DMS153 treated with DMSO at 0.1 percent for 48 hours (cell line): Measurements from ENCODE around the gene ARL4D.
"Not testable (repeated sequence)": the region's sequence is repeated elsewhere in the genome, so short reads cannot be mapped to it uniquely, and the experiment has no call there.

Source experiments
- DNase-seq: peaks from one replicate; lab custom pipeline; 2025; ENCODE audit not compliant: unreplicated experiment; lab: John Stamatoyannopoulos, UW

Gene ARL4D

GRCh38 chr17:43398724-43399595 is at the start of gene ARL4D:
TSS of gene ARL4D (plus strand) at chr17:43398993. CDS start at chr17:43399733, 740 bp downstream.
- peak; percentile 33 for DNase-seq

GRCh38 chr17:43349142-43349541 is 49.7 kb upstream of the ARL4D start:
- no peak for DNase-seq

GRCh38 chr17:43350888-43351361 is 47.9 kb upstream of the ARL4D start:
- no peak for DNase-seq

GRCh38 chr17:43351691-43352090 is 47.1 kb upstream of the ARL4D start:
- no peak for DNase-seq

- no peak for DNase-seq
These were observed 46.0 kb upstream of the ARL4D start for GRCh38 chr17:43352579-43353331.

- DNase-seq, result no peak
These were observed 45.4 kb upstream of the ARL4D start for GRCh38 chr17:43353393-43353792.

GRCh38 chr17:43354371-43354770 is 44.4 kb upstream of the ARL4D start:
- DNase-seq, result no peak

- DNase-seq, result no peak
These were observed 42.3 kb upstream of the ARL4D start for GRCh38 chr17:43356450-43356849.

GRCh38 chr17:43356999-43357398 is 41.8 kb upstream of the ARL4D start:
- DNase-seq, result no peak

- no peak for DNase-seq
These were observed 39.2 kb upstream of the ARL4D start for GRCh38 chr17:43359469-43360110.

GRCh38 chr17:43360376-43360738 is 38.4 kb upstream of the ARL4D start:
- DNase-seq, result no peak

- DNase-seq, result peak; percentile 98
These were observed 37.9 kb upstream of the ARL4D start for GRCh38 chr17:43360739-43361505.

- DNase-seq, result no peak
These were observed 35.4 kb upstream of the ARL4D start for GRCh38 chr17:43363181-43363925.

- no peak for DNase-seq
These were observed 34.9 kb upstream of the ARL4D start for GRCh38 chr17:43363926-43364285.

GRCh38 chr17:43365356-43365755 is 33.4 kb upstream of the ARL4D start:
- no peak for DNase-seq

GRCh38 chr17:43365921-43366320 is 32.9 kb upstream of the ARL4D start:
- not testable (repeated sequence) for DNase-seq

GRCh38 chr17:43366891-43367736 is 31.7 kb upstream of the ARL4D start:
- DNase-seq, result no peak

GRCh38 chr17:43367737-43368242 is 31.0 kb upstream of the ARL4D start:
- DNase-seq, result peak; percentile 91
